GM12801 (cell line): ENCODE measurements around the gene SPCS1.

ENCODE experiments used
- CTCF ChIP-seq: IDR thresholded peaks from one replicate; pipeline ENCODE4 v1.5.1; 2011; ENCODE audit warnings: control low read depth; ENCODE audit not compliant: insufficient read length; ENCODE audit errors: extremely low read depth

SPCS1 gene

GRCh38 chr3:52742418-52743041 is 36.6 kb downstream of the SPCS1 start:
- no peak for TF ChIP-seq CTCF

GRCh38 chr3:52743152-52743551 is 37.2 kb downstream of the SPCS1 start:
- no peak for TF ChIP-seq CTCF

GRCh38 chr3:52743721-52744120 is 37.8 kb downstream of the SPCS1 start:
- no peak for TF ChIP-seq CTCF

GRCh38 chr3:52752045-52752660 is 46.2 kb downstream of the SPCS1 start:
- TF ChIP-seq CTCF: no peak

GRCh38 chr3:52754373-52754772 is 48.5 kb downstream of the SPCS1 start:
- TF ChIP-seq CTCF: no peak

GRCh38 chr3:52756141-52756540 is 50.2 kb downstream of the SPCS1 start:
- no peak for TF ChIP-seq CTCF
